Measurements from ENCODE around the gene TRAF2. TPM values are rescaled to one million over a fixed set of nuclear protein-coding genes. Genes with fewer than 3 reads are reported as not detected.

Gene TRAF2
- polyA plus RNA-seq, 2 of the 4 experiments (the other 2 are of a cell fraction), result 23.8 to 39.5 TPM

DNA sequence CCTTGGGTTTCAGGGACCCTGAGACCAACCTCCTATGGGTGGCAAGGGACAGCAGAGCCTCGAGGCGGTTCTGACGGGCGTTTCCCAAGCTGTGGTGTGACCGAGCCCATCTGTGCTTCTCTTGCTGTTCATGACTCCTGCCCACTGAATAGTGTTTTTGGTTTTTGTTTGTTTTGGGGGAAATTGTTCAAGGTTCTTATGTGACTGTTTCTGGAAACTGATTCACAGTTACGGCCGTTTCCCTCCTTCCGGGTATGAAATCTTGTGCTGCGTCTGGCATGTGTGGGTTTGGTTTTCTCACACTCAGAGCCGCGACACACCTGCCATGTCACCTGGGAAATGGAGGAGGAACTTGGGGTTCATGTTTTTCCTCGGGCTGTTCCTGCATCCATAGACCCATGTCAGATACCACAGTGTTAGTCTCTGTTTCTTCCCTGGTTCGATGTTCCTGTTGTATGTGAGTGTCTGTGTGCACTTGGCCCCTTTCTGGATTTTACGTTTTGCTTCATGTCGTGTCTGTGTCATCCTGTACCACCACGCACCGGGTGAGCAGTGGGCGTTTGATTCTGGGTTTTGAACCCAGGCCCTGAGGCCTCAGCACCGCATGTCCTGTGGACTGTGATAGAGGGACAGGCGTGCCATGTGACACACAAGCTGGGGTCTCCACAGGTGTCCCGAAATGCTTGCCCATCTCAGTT, 29.5 kb downstream of the TRAF2 start:
- no peak for DNase-seq (ENCODE audit: low read depth in 1 of 2, low spot score in 1 of 2)
- H3K27ac ChIP-seq, result no peak overlapping the region
- no peak for ATAC-seq
- no peaks in the 10 kb centered on the region; the same call in 2 of the 3 replicates for H3K4me1 ChIP-seq
- CTCF ChIA-PET, result interaction anchor here (0.5 to 1.5 kb wide), 3 partner anchors 8 to 188 kb away, joined by 3 to 4 read pairs (median 3); no protein-coding TSS in a partner anchor
- WGBS (ENCODE audit: missing lambda C conversion rate), result 92% methylated on average over 20 of the region's 21 CpGs
- TF ChIP-seq NFE2L2 (conservative IDR thresholded peaks at IDR 0.05; ENCODE audit: low read length), result no peak
- TF ChIP-seq SMC3 (IDR thresholded peaks at IDR 0.05), result no peak
- no peak for TF ChIP-seq CTCF (IDR thresholded peaks at IDR 0.05)
- TF ChIP-seq ELK1 (IDR thresholded peaks at IDR 0.05; ENCODE audit: low read depth, low read length), result no peak
- TF ChIP-seq MAZ (IDR thresholded peaks at IDR 0.05; ENCODE audit: borderline replicate concordance, low read depth, low read length), result no peak
- no peak for TF ChIP-seq E2F6 (IDR thresholded peaks at IDR 0.05; ENCODE audit: borderline replicate concordance, low read depth)
- TF ChIP-seq RNF2 (IDR thresholded peaks at IDR 0.05; ENCODE audit: borderline replicate concordance, low read depth), result no peak
- TF ChIP-seq POLR2A (IDR thresholded peaks at IDR 0.05; ENCODE audit: low read length), result no peak
- TF ChIP-seq MYC (IDR thresholded peaks at IDR 0.05; ENCODE audit: borderline replicate concordance, low read length), result no peak
- no peak for TF ChIP-seq HOXB5 (CRISPR knock-in tag; IDR thresholded peaks at IDR 0.05)
- no peak for TF ChIP-seq ZSCAN20 (CRISPR knock-in tag; IDR thresholded peaks at IDR 0.05)
- no peak for TF ChIP-seq ZFP36 (IDR thresholded peaks at IDR 0.05; ENCODE audit: borderline replicate concordance, partially characterized antibody)
- TF ChIP-seq HOXA7 (CRISPR knock-in tag; IDR thresholded peaks at IDR 0.05), result no peak
- no peak for TF ChIP-seq ZC3H11A (IDR thresholded peaks at IDR 0.05)
- no peak for TF ChIP-seq PHF8 (IDR thresholded peaks at IDR 0.05; ENCODE audit: borderline replicate concordance, low read depth)
- no peak for TF ChIP-seq ZNF302 (CRISPR knock-in tag; IDR thresholded peaks at IDR 0.05)
- TF ChIP-seq RAD21 (conservative IDR thresholded peaks at IDR 0.05 in 1 of 2, IDR thresholded peaks at IDR 0.05 in 1 of 2), result no peak
- TF ChIP-seq, protein P1, sequence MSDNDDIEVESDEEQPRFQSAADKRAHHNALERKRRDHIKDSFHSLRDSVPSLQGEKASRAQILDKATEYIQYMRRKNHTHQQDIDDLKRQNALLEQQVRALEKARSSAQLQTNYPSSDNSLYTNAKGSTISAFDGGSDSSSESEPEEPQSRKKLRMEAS (IDR thresholded peaks at IDR 0.05), result no peak
- no peak for TF ChIP-seq REST (IDR thresholded peaks at IDR 0.05)
- no peak for TF ChIP-seq ESRRA (IDR thresholded peaks at IDR 0.05; ENCODE audit: borderline replicate concordance, low read length)
- no peaks in the 10 kb centered on the region for H3K9me3 ChIP-seq
- no peak overlapping the region for H3K4me3 ChIP-seq
- H3K4me2 ChIP-seq, result no peak overlapping the region
- POLR2A ChIA-PET, result no interaction called here
- no peak for FAIRE-seq
